ENCODE results near the gene TRPC4.
"Not testable (repeated sequence)": the region's sequence is repeated elsewhere in the genome, so short reads cannot be mapped to it uniquely, and the experiment has no call there.

The TRPC4 gene

GRCh38 chr13:37835392-37835791, 34.2 kb downstream of the TRPC4 start:
- DNase-seq (ENCODE audit: extremely low read depth in 1 of 2, low read depth in 1 of 2), result no peak

- no peak for DNase-seq (ENCODE audit: extremely low read depth in 1 of 2, low read depth in 1 of 2)
These were observed 36.2 kb downstream of the TRPC4 start for GRCh38 chr13:37833411-37833810.

GRCh38 chr13:37816276-37816675, 53.3 kb downstream of the TRPC4 start:
- no peak for DNase-seq (ENCODE audit: extremely low read depth in 1 of 2, low read depth in 1 of 2)

GRCh38 chr13:37811441-37811840, 58.1 kb downstream of the TRPC4 start:
- no peak for DNase-seq (ENCODE audit: extremely low read depth in 1 of 2, low read depth in 1 of 2)

GRCh38 chr13:37806666-37807065, 62.9 kb downstream of the TRPC4 start:
- no peak for DNase-seq (ENCODE audit: extremely low read depth in 1 of 2, low read depth in 1 of 2)

GRCh38 chr13:37797631-37798030, 71.9 kb downstream of the TRPC4 start:
- DNase-seq (ENCODE audit: extremely low read depth in 1 of 2, low read depth in 1 of 2), result no peak

GRCh38 chr13:37796795-37797194, 72.8 kb downstream of the TRPC4 start:
- not testable (repeated sequence) for DNase-seq (ENCODE audit: extremely low read depth in 1 of 2, low read depth in 1 of 2)

- DNase-seq (ENCODE audit: extremely low read depth in 1 of 2, low read depth in 1 of 2), result no peak
These were observed 74.2 kb downstream of the TRPC4 start for GRCh38 chr13:37795326-37795725.

- DNase-seq (ENCODE audit: extremely low read depth in 1 of 2, low read depth in 1 of 2), result no peak
These were observed 77.9 kb downstream of the TRPC4 start for GRCh38 chr13:37791699-37792098.

GRCh38 chr13:37788346-37788745, 81.2 kb downstream of the TRPC4 start:
- DNase-seq (ENCODE audit: extremely low read depth in 1 of 2, low read depth in 1 of 2), result no peak

GRCh38 chr13:37777676-37778075, 91.9 kb downstream of the TRPC4 start:
- no peak for DNase-seq (ENCODE audit: extremely low read depth in 1 of 2, low read depth in 1 of 2)

- DNase-seq (ENCODE audit: extremely low read depth in 1 of 2, low read depth in 1 of 2), result no peak
These were observed 93.7 kb downstream of the TRPC4 start for GRCh38 chr13:37775871-37776270.

GRCh38 chr13:37772644-37773043, 96.9 kb downstream of the TRPC4 start:
- DNase-seq (ENCODE audit: extremely low read depth in 1 of 2, low read depth in 1 of 2), result no peak

- DNase-seq (ENCODE audit: extremely low read depth in 1 of 2, low read depth in 1 of 2), result no peak
These were observed 100.0 kb downstream of the TRPC4 start for GRCh38 chr13:37769545-37769944.

GRCh38 chr13:37769078-37769477, 100.5 kb downstream of the TRPC4 start:
- no peak for DNase-seq (ENCODE audit: extremely low read depth in 1 of 2, low read depth in 1 of 2)

GRCh38 chr13:37766502-37766901, 103.1 kb downstream of the TRPC4 start:
- DNase-seq (ENCODE audit: extremely low read depth in 1 of 2, low read depth in 1 of 2), result no peak

GRCh38 chr13:37755349-37755748, 114.2 kb downstream of the TRPC4 start:
- no peak for DNase-seq (ENCODE audit: extremely low read depth in 1 of 2, low read depth in 1 of 2)

- DNase-seq (ENCODE audit: extremely low read depth in 1 of 2, low read depth in 1 of 2), result no peak
These were observed 115.8 kb downstream of the TRPC4 start for GRCh38 chr13:37753776-37754175.

- DNase-seq (ENCODE audit: extremely low read depth in 1 of 2, low read depth in 1 of 2), result no peak
These were observed 117.4 kb downstream of the TRPC4 start for GRCh38 chr13:37752146-37752545.

- DNase-seq (ENCODE audit: extremely low read depth in 1 of 2, low read depth in 1 of 2), result no peak
These were observed 118.5 kb downstream of the TRPC4 start for GRCh38 chr13:37751025-37751424.

GRCh38 chr13:37748913-37749312, 120.7 kb downstream of the TRPC4 start:
- DNase-seq (ENCODE audit: extremely low read depth in 1 of 2, low read depth in 1 of 2), result no peak

GRCh38 chr13:37747071-37747612, 122.4 kb downstream of the TRPC4 start:
- DNase-seq (ENCODE audit: extremely low read depth in 1 of 2, low read depth in 1 of 2), result no peak

GRCh38 chr13:37741536-37741935, 128.0 kb downstream of the TRPC4 start:
- DNase-seq (ENCODE audit: extremely low read depth in 1 of 2, low read depth in 1 of 2), result no peak
